GM18498 (cell line): ENCODE measurements around the gene COL21A1.

Source experiments
- ATAC-seq: cut with Tn5 transposase; IDR thresholded peaks from one replicate; pipeline ENCODE4 v1.9.1; 2021; ENCODE audit warnings: mild to moderate bottlenecking, moderate library complexity; ENCODE audit not compliant: unreplicated experiment

The COL21A1 gene

DNA sequence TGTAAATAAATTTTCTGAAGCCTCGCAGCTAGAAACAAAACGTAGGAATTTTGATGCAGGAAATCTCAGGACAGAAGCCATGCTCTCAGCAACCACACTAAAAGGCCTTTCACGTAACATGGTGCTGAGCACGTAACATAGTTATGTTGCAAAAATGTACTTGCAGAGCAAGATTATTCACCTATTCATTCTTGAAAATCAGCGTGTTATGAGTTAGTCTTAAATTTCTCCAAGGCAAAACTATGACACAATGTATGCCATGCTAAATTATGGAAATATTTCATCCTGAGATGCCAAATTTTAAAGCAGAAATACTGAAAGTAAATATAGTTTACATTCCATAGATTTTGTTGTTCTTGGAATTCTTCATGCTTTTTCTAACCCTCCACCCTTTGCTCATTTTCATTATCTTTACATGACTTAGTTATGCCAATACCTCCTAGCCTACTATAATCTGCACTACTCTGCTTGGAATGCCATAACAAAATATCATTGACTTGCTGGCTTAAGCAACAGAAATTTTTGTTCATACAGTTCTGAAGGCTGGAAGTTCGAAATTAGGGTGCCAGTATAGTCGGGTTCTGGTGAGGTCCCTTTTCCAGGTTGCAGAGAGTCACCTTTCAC is 192.2 kb downstream of the COL21A1 start:
- no peak for ATAC-seq

DNA sequence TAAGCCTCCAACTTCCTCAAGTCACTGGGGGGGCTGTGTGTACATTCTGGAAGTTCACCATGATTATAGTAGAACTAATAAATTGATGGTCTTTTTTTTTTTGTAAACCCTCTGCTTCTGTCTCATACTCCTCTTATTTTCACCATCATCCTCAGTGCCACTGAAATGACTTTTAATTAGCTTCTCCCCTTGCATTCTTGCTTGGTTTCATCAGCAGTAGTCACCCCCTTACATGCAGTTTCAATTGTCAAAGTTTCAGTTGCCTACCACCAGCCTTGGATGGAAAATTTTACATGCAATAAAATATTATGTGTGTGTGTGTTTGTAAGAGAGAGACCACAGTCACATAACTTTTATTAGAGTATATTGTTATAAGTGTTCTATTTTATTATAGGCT is 196.2 kb downstream of the COL21A1 start:
- ATAC-seq = no peak

DNA sequence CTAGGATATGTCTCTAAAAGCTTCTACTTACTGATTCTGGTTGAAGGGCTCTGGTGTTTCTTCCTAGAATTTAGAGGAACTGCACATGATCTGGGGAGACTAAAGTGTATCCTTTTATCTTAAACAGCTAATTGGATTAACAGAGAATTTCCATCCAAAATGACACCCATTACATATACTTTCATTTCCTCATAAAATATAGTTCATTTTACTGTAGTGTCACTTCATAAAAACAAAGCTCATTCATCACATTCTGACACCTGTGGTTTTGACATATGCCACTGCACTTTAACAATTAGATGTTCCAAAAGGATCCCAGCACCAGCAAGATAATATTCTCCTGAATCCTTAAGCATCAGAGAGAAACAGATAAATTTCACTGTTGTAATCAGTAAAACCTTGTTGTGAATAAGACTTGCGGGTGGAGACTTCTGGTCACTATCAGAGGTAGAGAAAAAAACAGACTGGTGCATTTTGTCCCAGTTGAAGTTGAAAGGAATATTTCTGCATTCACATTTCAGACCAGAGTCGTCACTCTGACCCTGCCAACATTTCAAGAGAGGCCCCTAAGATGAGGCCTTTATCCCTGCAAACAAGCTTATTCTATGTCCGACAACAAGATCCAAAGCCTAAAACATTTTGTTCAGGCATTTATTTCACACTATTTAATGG is 196.7 kb downstream of the COL21A1 start:
- no peak for ATAC-seq

DNA sequence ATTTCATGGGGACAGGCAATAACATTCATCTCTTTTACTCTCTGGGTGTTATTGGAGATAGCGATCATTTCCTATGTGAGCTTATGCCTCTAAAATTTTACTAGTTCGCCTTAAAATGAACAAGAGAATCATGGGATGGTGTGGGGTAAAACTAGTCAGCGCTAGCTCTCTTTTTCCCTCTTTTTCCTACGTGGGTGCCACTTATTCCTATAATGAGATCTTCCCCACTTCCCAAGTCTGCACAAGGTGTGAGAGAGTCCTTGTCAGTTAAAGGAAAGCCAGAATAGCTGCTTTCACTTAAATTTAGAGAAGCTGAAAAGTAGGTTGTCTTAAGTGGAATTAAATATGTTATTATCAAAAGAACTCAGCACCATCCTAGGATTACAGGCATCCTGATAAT is 198.8 kb downstream of the COL21A1 start:
- ATAC-seq = no peak

DNA sequence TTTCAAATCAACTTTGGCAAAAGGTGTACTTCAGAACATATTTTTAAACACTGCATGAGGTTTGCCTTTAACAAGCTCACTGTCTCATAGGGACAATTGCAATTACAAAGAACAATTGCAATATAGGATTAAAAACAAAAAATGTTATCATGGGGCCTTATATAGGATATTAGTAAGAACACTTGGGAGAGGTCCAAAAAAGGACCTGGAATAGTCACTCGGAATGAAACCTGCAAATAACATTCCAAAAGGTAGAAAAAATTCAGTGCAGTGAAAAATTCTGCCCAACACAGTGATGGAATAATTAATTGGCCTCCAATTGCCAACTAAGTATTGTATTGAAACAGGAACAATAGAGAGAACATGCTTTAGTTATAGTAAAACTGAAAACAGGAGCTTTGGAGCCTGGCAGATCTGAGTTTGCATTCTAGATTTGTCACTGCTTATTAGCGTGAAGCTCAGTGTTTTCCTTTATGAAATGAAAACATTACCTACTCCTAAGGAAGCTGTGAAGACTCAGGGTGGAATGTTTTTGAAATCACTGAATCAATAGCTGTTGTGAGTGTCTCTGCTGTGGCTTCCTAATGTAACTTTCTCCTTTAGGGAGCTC is 199.3 kb downstream of the COL21A1 start:
- ATAC-seq = no peak

DNA sequence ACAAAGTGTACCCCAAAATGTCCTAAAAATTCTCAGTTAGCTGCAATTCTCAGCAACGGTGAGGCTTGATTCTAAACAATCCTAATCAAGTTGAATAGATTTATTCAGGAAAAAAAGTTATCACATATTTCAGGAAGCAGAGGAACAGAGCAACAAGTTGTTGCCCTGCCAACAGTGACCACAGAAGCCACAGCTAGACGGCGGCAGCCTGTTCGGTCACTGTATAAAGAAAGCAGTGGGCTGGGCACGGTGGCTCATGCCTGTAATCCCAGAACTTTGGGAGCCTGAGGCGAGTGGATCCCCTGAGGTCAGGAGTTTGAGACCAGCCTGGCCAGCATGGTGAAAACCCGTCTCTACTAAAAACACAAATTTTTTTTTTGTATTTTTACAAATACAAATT is 200.8 kb downstream of the COL21A1 start:
- peak; percentile 57 for ATAC-seq

DNA sequence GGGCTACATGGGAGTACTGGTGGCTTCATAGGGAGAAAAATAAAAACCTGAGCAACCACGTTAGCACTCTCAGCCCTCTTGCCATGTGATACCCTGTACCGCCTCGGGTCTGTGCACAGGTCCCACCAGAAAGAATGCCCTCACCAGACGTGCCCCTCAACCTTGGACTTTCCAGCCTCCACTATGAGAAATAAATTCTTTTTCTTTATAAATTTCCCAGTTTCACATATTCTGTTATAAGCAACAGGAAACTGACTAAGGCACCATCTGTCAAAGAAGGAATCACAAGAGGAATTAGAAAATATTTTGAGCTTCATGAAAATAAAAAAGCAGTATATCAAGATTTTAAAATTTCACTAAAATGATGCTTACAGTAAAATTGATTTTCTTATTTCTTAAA is 203.6 kb downstream of the COL21A1 start:
- ATAC-seq = no peak

DNA sequence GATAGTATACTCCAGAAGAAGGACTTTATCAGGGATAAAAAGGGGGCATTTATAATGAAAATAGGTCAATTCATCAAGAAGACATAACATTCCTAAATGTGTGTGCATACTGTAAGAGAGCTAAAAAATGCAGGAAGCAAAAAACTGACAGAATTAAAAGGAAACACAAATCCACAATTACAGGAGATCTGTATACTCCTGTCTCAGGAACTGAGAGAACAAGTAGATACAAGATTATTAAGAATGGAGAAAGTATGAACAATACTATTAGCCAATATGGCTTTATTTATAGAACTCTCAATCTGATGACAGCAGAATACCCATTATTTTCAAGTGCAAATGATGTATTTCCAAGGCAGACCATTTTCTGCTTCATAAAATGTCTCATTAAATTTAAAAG is 204.3 kb downstream of the COL21A1 start:
- no peak for ATAC-seq

DNA sequence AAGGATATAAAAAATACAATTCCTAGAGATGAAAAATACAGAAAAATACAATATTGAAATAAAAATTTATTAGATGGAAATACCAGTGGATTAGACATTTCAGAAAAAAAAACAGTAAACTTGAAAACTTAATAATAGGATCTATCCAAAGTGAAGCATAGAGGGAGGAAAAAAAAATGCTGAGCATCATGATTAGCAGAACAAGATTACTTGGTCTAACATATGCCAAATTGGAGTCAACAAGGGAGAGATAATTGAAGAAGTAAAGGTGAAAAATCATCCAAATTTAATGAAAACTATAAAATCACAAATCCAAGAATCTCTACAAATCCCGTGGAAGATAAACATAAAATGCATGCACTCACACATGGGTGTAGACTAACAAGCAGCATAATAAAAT is 205.8 kb downstream of the COL21A1 start:
- no peak for ATAC-seq

DNA sequence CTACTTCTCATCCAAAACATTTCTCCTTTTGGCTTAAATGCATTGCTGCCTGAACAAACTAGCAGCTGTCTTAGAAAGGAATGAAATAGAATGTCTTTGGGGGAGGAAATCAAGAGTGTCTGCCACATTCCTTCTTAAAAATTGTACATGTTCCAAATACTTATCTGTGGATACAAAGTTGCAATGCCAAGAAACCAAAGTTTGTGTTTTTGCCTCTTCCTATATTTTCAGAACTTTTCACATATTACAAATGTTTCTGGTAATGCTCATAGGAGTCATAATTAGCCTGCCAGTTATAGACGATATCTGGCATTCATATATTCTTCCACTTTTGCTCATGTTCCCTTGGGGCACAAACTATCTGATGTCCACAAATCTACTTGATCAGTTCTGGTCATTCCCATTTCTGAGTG is 206.5 kb downstream of the COL21A1 start:
- ATAC-seq = no peak

DNA sequence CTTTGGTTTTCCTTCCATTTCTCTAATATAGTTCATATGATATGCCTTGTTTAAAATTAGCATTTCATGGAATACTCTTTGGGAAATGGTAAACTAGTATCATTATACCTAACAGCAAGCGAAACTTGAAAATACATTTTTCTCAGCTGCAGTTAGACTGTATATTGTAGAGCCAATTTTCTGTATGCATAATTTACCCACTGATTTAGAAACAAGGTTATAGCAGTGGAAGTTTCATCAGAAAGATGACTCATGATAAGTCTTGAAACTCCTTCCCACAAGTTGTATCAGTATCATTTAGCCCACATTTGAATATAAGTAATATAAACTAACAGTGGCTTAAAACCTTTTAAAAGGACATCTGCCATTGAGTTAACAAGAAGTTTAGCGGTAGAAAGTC is 207.2 kb downstream of the COL21A1 start:
- ATAC-seq = no peak

DNA sequence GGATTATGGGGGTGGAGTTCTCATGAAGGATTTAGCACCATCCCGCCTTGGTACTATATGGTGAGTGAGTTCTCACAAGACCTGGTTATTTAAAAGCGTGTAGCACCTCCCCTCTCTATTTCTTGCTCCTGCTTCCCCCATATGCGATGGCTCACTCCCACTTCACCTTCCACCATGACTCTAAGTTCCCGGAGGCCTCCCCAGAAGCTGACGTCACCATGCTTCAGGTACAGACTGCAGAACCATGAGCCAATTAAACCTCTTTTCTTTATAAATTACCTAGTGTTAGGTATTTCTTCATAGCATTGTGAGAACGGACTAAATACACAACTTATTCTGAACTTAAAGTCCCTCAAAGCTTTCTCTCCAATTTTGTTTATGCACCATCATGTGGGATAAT is 208.6 kb downstream of the COL21A1 start:
- ATAC-seq = no peak

DNA sequence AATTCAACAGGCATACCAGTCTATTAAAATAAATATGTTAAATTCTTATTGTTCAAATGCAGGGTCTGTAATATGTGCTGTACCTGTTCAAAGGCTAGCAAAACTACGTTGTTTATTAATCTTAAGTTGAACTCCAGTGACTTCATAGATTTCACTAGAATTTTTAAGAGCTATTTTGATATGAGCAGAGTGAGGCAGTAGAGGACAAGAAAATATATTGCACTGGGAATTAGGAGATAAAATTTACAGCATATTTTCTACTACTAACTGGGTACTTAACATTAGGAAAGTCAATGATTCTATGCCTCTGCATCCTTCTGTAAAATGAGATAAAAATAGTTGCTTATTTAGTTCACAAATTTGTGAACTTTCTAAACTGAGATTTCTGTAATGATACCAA is 209.8 kb downstream of the COL21A1 start:
- ATAC-seq = no peak

DNA sequence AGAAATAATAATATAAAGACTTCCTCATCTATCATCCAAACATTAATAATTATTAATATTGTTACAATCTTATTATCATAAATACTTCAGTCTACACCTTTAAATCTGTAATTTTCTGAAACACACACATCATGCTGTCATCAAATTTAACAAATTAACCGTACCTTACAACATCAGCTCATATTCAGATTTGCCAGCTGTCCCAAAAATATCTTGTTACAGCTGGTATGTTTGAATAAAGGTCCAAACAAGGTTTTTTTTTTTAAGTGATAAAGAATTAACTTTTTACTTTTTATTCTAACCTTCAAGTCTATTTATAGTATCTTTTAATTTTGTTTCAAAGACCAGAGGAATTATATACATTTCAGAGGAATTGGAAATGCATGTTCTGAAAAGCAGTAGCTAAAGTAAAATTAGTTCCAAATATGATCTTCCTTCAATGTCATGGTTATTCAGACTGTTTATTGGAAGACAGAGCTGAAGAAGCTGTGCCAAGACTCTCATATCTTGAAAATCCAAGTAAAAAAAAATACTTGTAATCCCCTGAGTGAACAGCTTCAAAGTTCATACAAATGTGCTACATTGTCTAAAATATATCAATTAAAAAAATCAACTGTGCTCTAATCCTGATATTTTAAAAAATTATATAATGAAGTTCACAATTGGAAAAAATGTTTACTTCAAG is 210.3 kb downstream of the COL21A1 start:
- no peak for ATAC-seq

DNA sequence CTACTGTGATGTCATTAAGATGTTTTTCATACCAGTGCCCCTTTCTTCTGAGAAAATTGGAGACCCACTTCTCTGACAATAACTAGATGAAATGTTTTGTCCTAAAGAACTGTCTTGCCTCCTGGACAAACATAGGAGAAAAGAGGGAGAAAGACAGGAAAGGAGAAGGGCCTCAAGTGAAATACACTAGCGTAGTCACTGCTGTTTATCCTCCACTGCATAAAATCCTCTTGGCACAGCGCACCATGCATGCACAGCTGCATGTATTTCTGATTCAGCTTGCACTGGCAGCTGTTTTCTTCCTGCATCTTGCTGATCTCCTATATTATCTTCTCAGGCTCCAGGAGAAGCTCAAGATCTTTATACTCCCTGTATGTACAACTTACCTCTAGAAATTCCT is 214.0 kb downstream of the COL21A1 start:
- no peak for ATAC-seq

DNA sequence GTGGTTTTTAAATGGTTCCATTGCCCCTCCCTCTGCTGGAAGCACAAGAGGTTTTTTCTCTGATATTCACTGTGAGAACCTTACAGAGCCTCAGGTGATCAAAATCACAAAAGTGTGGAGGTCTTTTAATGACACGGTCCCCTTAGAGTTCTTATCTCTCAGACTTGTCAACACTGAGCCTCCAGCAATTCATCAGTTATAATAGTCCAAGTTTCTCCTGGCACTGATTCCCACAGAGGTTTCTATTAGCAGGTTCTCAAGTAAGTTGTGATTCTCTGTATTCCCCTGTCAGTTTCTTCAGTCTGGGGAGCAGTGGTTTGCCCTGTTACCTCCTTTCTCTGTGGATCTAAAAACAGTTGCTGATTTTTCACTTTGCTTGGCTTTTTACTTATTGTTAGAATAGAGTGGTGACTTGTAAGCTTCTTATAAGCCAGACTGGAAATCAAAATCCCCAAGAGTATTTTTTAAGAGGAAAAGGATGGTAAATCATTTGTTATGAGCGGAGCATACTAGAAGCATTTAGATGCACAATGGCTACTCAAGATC is 214.6 kb downstream of the COL21A1 start:
- ATAC-seq = no peak

DNA sequence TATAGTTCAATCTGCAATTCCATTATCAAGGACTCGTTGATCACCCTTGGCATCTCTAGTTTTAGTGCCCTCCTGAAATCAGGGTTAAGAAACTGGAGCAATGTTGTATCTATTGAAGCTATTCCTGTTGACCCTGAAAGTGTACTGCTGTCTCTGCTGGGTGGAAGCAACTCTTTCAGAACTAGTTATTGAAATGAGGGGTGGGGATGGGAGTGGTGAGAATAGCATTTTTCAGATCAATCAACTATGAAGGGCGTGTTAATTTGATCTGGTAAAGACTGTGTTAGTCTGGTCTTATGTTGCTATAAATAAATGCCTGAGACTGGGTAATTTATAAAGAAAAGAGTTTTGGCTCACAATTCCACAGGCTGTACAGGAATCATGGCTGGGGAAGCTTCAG is 219.5 kb downstream of the COL21A1 start:
- ATAC-seq = no peak

DNA sequence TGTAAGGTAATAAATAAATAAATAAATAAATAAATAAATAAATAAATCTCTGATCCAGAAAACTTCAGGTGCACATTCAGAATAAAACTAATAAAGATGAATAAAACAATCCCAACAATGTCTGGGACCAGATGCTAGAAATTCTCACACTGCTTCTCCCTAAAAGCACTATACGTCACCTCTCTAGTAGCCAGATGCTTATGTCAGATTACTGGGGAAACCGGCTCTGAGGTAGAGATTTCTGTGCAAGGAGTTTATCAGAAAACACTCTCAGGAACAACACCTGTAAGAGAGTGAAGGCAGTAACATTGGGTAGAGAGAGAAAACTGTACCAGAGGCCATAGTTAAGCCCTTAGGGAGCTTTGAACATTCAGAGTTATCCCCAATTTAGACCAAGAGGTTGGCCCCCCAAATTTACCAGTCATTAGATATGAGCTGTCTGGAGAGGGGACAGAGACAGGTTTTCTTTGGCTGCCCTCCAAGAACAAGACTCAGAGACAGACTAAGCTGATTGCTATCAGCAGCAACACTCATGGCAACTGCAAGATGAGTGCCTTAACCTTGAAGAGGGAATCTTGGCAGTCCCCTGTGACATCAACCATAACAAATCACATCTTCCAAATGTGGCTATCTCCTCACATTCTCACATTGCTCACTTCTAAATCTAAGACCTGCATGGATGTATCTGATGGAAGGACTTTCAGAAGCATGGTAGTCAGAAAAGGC is 220.8 kb downstream of the COL21A1 start:
- no peak for ATAC-seq

DNA sequence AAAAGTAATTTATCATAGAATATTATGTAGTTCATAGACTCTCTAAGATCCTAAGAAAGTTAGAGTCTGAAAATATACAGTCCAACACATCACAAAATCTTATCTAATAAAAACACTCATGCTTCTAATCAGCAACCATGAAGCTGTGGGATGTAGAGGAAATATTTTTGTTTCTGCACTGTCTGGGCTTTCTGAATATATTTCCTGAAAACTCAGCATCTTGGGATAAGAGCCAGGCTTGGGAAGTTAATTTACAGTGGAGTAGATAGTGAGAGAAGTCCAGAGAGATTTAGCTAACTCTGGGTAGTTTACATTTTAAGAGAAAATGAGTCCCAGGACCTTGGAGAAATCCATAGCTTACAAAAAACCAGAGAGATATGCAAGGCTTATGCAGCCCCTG is 221.6 kb downstream of the COL21A1 start:
- ATAC-seq = no peak

DNA sequence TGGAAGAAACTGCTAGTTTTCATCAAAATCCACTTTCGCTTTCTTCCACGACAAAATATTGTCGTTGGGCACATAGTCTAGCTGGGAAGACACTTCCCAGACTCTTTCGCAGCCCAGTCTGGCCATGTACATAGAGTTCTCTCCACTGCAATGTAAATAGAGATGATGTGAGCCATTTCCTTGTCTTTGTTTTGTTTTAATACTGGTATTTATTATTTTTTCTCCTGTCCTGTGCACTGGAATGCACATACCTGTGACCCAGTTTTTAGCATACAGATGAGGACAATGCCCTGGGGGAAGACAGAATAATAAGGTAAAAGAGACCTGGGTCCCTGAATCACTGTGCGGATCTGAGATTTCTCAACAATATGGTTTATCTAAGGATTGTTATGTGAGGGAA is 222.4 kb downstream of the COL21A1 start:
- no peak for ATAC-seq

DNA sequence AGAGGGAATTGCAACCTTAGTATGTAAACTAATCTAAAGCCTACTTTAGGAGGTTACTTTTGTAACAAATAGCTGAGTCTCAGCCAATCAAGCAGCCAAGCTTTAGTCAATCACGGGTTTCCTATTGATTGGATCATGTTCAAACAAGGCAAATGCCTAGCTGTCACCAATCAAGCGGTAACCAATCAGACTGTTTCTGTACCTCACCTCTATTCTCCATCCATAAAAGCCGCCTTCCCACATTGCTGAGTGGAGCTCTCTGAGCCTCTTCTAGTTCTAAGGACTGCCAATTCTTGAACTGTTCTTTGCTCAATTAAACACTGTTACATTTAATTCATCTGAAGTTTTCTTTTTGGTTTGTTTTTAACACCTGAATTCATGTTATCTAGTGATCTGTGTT is 223.6 kb downstream of the COL21A1 start:
- no peak for ATAC-seq
